Suppressor macrophage treated with lipopolysaccharide for 4 hours (primary cell): ENCODE data around the gene PCDHA5.
"Not testable (repeated sequence)": the region's sequence is repeated elsewhere in the genome, so short reads cannot be mapped to it uniquely, and the experiment has no call there.

Experiments used
- DNase-seq: peaks from one replicate; pipeline ENCODE4 v3.0.0-alpha.2; 2020

The PCDHA5 gene

DNA sequence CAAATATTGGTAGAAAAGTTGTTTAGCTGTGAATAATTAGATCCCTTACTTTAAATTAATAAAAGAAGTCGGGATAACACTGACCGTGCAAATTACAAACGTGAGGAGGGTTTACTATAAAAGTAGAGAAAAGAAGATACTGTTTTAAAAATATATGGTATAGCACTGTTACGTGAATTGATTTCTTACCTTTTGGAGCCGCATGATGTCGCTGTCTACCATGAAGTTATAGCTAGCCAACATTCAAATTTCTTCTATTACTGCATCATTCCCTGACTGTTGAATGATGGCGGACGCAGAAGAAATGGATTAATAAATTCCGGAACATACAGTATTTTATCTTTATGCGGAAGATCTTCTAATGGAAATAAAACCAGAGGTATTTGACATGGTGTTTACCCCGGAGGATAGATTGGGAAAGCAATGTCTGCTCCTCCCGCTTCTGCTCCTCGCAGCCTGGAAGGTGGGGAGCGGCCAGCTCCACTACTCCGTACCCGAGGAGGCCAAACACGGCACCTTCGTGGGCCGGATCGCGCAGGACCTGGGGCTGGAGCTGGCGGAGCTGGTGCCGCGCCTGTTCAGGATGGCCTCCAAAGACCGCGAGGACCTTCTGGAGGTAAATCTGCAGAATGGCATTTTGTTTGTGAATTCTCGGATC, 6.4 kb downstream of the PCDHA5 start, which contains the start of gene PCDHA6:
Gene PCDHA6 (plus strand): TSS at position 257 of the 658 bp plus-strand sequence. CDS start 132 bp downstream, at position 389.
- DNase-seq, result no peak

DNA sequence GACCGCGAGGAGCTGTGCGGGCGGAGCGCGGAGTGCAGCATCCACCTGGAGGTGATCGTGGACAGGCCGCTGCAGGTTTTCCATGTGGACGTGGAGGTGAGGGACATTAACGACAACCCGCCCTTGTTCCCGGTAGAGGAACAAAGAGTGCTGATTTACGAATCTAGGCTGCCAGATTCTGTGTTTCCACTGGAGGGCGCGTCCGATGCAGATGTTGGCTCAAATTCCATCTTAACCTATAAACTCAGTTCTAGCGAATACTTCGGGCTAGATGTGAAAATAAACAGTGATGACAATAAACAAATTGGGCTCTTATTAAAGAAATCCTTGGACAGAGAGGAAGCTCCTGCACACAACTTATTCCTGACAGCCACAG, 6.9 kb downstream of the PCDHA5 start:
- no peak for DNase-seq

DNA sequence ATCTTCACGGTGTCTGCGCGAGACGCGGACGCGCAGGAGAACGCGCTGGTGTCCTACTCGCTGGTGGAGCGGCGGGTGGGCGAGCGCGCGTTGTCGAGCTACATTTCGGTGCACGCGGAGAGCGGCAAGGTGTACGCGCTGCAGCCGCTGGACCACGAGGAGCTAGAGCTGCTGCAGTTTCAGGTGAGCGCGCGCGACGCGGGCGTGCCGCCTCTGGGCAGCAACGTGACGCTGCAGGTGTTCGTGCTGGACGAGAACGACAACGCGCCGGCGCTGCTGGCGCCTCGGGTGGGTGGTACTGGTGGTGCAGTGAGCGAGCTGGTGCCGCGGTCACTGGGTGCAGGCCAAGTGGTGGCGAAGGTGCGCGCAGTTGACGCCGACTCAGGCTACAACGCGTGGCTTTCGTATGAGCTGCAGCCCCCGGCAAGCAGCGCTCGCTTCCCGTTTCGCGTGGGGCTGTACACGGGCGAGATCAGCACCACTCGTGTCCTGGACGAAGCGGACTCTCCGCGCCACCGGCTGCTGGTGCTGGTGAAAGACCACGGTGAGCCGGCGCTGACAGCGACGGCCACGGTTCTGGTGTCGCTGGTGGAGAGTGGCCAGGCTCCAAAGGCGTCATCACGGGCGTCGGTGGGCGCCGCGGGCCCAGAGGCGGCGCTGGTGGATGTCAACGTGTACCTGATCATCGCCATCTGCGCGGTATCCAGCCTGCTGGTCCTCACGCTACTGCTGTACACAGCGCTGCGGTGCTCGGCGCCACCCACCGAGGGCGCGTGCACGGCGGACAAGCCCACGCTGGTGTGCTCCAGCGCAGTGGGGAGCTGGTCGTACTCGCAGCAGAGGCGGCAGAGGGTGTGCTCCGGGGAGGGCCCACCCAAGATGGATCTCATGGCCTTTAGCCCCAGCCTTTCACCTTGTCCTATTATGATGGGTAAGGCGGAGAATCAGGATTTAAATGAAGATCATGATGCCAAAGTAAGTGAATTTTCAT, 8.4 kb downstream of the PCDHA5 start:
- not testable (repeated sequence) for DNase-seq

DNA sequence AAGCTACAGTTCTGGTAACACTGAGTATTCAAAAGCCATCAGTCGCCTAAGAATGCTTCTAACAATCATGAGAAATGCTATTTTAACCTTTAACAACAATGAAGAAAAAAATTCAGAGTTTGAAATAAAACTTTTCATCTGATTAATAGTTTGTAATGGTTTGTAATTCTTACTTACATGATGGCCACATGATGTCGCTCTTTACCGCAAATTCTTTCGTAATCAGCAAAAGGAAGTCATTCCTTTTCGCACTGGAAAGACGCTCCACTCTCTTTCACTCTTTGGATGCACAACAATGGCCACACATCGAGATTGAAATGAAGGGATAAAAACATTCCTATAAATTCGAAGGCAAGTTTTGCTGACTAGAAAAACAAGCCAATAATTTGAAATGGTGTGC, 12.6 kb downstream of the PCDHA5 start, which contains the start of gene PCDHA7:
Gene PCDHA7 (plus strand): TSS at position 277 of the 400 bp plus-strand sequence. CDS start 115 bp downstream, at position 392.
- DNase-seq, result no peak

DNA sequence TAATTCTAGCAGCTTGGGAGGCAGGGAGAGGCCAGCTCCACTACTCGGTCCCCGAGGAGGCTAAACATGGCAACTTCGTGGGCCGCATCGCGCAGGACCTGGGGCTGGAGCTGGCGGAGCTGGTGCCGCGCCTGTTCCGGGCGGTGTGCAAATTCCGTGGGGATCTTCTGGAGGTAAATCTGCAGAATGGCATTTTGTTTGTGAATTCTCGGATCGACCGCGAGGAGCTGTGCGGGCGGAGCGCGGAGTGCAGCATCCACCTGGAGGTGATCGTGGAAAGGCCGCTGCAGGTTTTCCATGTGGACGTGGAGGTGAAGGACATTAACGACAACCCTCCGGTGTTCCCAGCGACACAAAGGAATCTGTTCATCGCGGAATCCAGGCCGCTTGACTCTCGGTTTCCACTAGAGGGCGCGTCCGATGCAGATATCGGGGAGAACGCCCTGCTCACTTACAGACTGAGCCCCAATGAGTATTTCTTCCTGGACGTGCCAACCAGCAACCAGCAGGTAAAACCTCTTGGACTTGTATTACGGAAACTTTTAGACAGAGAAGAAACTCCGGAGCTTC, 13.1 kb downstream of the PCDHA5 start:
- DNase-seq, result not testable (repeated sequence)

DNA sequence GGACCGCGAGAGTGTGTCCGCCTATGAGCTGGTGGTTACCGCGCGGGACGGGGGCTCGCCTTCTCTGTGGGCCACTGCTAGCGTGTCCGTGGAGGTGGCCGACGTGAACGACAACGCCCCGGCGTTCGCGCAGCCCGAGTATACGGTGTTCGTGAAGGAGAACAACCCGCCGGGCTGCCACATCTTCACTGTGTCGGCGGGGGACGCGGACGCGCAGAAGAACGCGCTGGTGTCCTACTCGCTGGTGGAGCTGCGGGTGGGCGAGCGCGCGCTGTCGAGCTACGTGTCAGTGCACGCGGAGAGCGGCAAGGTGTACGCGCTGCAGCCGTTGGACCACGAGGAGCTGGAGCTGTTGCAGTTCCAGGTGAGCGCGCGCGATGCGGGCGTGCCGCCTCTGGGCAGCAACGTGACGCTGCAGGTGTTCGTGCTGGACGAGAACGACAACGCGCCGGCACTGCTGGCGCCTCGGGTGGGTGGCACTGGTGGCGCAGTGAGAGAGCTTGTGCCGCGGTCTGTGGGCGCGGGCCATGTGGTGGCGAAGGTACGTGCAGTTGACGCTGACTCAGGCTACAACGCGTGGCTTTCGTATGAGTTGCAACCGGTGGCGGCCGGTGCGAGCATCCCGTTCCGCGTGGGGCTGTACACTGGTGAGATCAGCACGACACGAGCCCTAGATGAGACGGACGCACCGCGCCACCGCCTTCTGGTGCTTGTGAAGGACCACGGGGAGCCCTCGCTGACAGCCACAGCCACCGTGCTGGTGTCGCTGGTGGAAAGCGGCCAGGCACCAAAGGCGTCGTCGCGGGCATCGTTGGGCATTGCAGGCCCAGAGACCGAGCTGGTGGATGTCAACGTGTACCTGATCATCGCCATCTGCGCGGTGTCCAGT, 14.5 kb downstream of the PCDHA5 start:
- DNase-seq, result no peak

DNA sequence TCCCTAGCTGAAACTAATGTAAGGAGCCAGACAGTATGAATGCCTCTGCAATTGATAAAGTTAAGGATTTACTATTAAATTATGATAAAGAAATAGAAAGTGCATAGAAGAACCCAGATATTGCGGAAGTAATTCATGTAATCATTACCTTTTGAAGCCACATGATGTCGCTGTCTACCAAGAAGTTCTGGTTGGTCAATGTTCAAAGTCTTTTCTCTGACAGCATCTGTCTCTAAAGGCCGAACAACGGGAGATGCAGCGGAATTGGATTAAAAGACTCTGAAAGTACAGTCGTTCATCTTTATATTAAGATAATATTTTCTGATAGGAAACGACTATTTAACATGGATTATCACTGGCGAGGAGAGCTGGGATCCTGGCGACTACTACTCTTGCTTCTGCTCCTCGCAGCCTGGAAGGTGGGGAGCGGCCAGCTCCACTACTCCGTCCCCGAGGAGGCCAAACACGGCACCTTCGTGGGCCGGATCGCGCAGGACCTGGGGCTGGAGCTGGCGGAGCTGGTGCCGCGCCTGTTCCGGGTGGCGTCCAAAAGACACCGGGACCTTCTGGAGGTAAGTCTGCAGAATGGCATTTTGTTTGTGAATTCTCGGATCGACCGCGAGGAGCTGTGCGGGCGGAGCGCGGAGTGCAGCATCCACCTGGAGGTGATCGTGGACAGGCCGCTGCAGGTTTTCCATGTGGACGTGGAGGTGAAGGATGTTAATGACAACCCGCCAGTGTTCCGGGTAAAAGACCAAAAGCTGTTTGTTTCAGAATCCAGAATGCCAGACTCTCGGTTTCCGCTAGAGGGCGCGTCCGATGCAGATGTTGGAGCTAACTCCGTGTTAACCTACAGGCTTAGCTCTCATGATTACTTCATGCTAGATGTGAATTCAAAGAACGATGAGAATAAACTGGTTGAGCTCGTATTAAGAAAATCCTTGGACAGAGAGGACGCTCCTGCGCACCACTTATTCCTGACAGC, 19.9 kb downstream of the PCDHA5 start, which contains the start of gene PCDHA8:
Gene PCDHA8 (plus strand): TSS at position 210 of the 985 bp plus-strand sequence. CDS start 135 bp downstream, at position 345.
- DNase-seq, result no peak

DNA sequence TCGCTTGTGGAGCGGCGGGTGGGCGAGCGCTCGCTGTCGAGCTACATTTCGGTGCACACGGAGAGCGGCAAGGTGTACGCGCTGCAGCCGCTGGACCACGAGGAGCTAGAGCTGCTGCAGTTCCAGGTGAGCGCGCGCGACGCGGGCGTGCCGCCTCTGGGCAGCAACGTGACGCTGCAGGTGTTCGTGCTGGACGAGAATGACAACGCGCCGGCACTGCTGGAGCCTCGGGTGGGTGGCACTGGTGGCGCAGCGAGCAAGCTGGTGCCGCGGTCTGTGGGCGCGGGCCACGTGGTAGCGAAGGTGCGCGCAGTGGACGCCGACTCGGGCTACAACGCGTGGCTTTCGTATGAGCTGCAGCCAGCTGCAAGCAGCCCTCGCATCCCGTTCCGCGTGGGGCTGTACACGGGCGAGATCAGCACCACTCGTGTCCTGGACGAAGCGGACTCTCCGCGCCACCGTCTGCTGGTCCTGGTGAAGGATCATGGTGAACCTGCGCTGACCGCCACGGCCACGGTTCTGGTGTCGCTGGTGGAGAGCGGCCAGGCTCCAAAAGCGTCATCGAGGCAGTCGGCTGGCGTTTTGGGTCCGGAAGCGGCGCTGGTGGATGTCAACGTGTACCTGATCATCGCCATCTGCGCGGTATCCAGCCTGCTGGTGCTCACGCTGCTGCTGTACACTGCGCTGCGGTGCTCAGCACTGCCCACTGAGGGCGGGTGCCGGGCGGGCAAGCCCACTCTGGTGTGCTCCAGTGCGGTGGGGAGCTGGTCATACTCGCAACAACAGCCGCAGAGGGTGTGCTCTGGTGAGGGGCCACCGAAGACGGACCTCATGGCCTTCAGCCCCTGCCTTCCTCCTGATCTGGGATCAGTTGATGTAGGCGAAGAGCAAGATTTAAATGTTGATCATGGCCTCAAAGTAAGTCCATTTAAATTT, 21.7 kb downstream of the PCDHA5 start:
- DNase-seq, result no peak

DNA sequence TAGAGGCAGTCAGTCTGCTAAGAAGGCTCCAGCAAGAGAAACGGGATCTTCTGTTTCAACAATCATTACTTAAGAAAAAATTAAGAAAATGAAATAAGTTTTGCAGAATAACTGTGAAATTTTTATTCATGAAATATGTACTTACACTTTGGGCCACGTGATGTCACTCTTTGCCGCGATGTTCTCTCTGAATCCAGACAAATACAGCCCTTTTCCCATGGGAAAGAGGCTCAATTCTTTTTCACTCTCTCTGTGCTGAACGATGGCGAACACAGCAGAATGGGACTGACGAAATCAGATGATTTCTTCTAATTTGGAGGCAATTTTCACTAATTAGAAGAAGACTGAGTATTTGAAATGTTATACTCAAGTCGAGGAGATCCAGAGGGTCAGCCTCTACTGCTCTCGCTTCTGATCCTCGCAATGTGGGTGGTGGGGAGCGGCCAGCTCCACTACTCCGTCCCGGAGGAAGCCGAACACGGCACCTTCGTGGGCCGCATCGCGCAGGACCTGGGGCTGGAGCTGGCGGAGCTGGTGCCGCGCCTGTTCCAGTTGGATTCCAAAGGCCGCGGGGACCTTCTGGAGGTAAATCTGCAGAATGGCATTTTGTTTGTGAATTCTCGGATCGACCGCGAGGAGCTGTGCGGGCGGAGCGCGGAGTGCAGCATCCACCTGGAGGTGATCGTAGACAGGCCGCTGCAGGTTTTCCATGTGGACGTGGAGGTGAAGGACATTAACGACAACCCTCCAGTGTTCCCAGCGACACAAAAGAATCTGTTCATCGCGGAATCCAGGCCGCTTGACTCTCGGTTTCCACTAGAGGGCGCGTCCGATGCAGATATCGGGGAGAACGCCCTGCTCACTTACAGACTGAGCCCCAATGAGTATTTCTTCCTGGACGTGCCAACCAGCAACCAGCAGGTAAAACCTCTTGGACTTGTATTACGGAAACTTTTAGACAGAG, 27.0 kb downstream of the PCDHA5 start, which contains the start of gene PCDHA9:
Gene PCDHA9 (plus strand): TSS at position 244 of the 964 bp plus-strand sequence. CDS start 114 bp downstream, at position 358.
- DNase-seq, result not testable (repeated sequence)

DNA sequence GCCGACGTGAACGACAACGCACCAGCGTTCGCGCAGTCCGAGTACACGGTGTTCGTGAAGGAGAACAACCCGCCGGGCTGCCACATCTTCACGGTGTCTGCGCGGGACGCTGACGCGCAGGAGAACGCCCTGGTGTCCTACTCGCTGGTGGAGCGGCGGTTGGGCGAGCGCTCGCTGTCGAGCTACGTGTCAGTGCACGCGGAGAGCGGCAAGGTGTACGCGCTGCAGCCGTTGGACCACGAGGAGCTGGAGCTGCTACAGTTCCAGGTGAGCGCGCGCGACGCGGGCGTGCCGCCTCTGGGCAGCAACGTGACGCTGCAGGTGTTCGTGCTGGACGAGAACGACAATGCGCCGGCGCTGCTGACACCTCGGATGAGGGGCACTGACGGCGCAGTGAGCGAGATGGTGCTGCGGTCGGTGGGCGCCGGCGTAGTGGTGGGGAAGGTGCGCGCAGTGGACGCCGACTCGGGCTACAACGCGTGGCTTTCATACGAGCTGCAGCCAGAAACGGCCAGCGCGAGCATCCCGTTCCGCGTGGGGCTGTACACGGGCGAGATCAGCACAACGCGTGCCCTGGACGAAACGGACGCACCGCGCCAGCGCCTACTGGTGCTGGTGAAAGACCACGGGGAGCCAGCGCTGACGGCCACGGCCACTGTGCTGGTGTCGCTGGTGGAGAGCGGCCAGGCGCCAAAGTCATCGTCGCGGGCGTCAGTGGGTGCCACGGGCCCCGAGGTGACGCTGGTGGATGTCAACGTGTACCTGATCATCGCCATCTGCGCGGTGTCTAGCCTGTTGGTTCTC, 28.6 kb downstream of the PCDHA5 start:
- DNase-seq, result not testable (repeated sequence)

DNA sequence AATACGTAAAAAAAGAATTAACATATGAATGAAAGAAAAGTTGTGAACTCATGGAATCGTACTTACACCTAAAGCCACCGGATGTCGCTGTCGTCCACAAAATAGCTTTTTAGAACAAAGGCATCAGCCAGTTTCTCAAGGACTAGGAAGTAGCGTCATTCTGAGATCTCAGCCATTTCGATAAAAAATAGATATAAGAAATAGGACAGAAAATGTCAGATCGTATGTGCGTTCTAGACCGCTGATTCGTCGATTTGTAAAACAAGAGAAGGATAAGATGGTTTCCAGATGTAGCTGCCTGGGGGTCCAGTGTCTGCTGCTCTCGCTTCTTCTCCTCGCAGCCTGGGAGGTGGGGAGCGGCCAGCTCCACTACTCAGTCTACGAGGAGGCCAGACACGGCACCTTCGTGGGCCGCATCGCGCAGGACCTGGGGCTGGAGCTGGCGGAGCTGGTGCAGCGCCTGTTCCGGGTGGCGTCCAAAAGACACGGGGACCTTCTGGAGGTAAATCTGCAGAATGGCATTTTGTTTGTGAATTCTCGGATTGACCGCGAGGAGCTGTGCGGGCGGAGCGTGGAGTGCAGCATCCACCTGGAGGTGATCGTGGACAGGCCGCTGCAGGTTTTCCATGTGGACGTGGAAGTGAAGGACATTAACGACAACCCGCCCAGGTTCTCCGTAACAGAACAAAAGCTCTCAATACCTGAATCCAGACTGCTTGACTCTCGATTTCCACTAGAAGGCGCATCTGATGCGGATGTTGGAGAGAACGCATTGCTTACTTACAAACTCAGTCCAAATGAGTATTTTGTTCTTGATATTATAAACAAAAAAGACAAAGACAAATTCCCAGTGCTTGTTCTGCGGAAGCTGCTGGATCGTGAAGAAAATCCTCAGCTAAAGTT, 34.6 kb downstream of the PCDHA5 start, which contains the start of gene PCDHA10:
Gene PCDHA10 (plus strand): TSS at position 126 of the 903 bp plus-strand sequence. CDS start 152 bp downstream, at position 278.
- no peak for DNase-seq

DNA sequence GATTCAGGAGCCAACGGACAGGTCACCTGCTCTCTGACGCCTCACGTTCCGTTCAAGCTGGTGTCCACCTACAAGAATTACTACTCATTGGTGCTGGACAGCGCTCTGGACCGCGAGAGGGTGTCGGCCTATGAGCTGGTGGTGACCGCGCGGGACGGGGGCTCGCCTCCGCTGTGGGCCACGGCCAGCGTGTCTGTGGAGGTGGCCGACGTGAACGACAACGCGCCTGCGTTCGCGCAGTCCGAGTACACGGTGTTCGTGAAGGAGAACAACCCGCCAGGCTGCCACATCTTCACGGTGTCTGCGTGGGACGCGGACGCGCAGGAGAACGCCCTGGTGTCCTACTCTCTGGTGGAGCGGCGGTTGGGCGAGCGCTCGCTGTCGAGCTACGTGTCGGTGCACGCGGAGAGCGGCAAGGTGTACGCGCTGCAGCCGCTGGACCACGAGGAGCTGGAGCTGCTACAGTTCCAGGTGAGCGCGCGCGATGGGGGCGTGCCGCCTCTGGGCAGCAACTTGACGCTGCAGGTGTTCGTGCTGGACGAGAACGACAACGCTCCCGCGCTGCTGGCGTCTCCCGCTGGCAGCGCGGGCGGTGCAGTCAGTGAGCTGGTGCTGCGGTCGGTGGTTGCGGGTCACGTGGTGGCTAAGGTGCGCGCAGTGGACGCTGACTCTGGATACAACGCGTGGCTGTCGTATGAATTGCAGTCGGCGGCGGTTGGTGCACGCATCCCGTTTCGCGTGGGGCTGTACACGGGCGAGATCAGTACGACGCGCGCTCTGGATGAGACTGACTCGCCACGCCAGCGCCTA, 36.0 kb downstream of the PCDHA5 start:
- DNase-seq, result no peak

DNA sequence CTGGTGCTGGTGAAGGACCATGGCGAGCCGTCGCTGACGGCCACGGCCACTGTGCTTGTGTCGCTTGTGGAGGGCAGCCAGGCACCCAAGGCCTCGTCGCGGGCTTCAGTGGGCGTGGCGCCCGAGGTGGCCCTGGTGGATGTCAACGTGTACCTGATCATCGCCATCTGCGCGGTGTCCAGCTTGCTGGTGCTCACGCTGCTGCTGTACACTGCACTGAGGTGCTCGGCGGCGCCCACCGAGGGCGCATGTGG, 36.5 kb downstream of the PCDHA5 start:
- no peak for DNase-seq

DNA sequence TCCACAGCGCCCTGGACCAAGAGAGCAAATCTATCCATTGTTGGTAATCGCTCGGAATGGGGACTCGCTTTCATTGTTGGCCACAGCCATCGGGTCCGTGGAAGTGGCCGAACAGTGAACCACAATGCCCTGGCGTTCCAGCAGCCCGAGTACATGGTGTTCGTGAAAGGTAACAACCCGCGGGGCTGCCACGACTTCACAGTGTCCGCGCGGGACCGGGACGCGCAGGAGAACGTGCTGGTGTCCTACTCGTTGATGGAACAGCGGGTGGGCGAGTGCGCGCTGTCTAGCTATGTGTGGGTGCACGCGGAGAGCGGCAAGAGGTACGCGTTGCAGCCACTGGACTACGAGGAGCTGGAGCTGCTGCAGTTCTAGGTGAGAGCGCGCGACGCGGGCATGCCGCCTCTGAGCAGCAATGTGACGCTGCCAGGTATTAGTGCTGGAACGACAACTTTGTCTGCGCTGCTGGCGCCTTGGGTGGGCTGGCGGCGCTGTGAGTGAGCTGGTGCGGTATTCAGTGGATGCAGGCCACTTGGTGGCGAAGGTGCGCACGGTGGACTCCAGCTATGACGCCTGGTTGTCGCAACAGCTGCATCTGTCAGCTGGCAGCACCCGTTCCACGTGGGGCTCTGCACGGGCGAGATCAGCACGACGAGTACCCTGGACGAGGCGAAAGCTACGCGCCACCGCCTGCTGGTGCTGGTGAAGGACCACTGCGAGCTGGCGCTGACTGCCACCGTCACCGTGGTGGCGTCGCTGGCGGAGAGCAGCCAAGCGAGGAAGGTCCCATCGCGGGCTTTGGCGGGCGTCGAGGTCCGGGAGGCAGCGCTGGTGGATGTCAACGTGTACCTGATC, 41.3 kb downstream of the PCDHA5 start:
- DNase-seq, result no peak
